CD4-positive, alpha-beta T cell (primary cell): ENCODE data around the gene PCED1B. TPM values are rescaled to one million over a fixed set of nuclear protein-coding genes. Genes with fewer than 3 reads are reported as not detected.

Experiments used
- ATAC-seq: fragments of 200-7000 bp; cut with Tn5 transposase; one replicate; pipeline ENCODE4 v1.10.0; 2022; ENCODE audit warnings: mild to moderate bottlenecking; ENCODE audit not compliant: poor library complexity
- CTCF ChIA-PET: fragments of 350-600 bp; sonication (Branson Sonifier 250); formaldehyde crosslinking; loops from one replicate; lab custom pipeline; 2021; ENCODE audit warnings: antibody characterized with exemption, inconsistent platforms; lab: Charles Lee
- POLR2A ChIA-PET: fragments of 350-600 bp; sonication (Branson Sonifier 250); formaldehyde crosslinking; loops from one replicate; lab custom pipeline; 2021; ENCODE audit warnings: antibody characterized with exemption, inconsistent platforms; lab: Charles Lee
- DNase-seq, 14 experiments: peaks; one replicate each; pipeline ENCODE4 v3.0.0-alpha.2; 2013 to 2020; ENCODE audit warnings: mixed read lengths in 2 of 14
- H3K27ac ChIP-seq, 2 donors: one replicate each; pipeline versions ENCODE4 v1.5.1 to v1.7.0; 2013; ENCODE audit warnings: low read length in 2 of 2, low read depth in 1 of 2, mild to moderate bottlenecking in 1 of 2
- H3K27me3 ChIP-seq, 2 experiments: 1 replicate in 1 of 2; 2 replicates in 1 of 2; pipeline versions ENCODE4 v1.6.1 to v1.7.0; 2013; ENCODE audit warnings: low read length in 2 of 2, control low read depth in 1 of 2, mild to moderate bottlenecking in 1 of 2, moderate library complexity in 1 of 2; ENCODE audit not compliant: insufficient read depth in 2 of 2, control insufficient read depth in 1 of 2
- H3K36me3 ChIP-seq: one replicate; pipeline ENCODE4 v1.6.1; 2013; ENCODE audit warnings: low read length, control low read depth; ENCODE audit not compliant: insufficient read depth
- H3K4me1 ChIP-seq: one replicate; pipeline ENCODE4 v1.6.1; 2013; ENCODE audit warnings: low read length, control low read depth; ENCODE audit not compliant: insufficient read depth
- H3K4me3 ChIP-seq: one replicate; pipeline ENCODE4 v1.5.1; 2013; ENCODE audit warnings: mild to moderate bottlenecking, low read length, moderate library complexity
- H3K9me3 ChIP-seq, 2 experiments: 1 replicate in 1 of 2; 2 replicates in 1 of 2; pipeline versions ENCODE4 v1.6.1 to v1.7.0; 2013; ENCODE audit warnings: low read length in 2 of 2, mild to moderate bottlenecking in 2 of 2, control low read depth in 1 of 2, moderate library complexity in 1 of 2; ENCODE audit not compliant: control insufficient read depth in 1 of 2, insufficient read depth in 1 of 2
- H3K27ac Mint-ChIP-seq: one replicate; pipeline ENCODE4 v1.8.0; 2020; ENCODE audit warnings: mixed read lengths
- H3K27me3 Mint-ChIP-seq: one replicate; pipeline ENCODE4 v1.8.0; 2021; ENCODE audit warnings: mixed read lengths
- H3K36me3 Mint-ChIP-seq: one replicate; pipeline ENCODE4 v1.8.0; 2021; ENCODE audit warnings: low read depth, mixed read lengths
- H3K4me1 Mint-ChIP-seq: one replicate; pipeline ENCODE4 v1.8.0; 2021; ENCODE audit warnings: low read depth, mixed read lengths
- H3K4me3 Mint-ChIP-seq: one replicate; pipeline ENCODE4 v1.8.0; 2020; ENCODE audit warnings: mild to moderate bottlenecking, mixed read lengths
- H3K9me3 Mint-ChIP-seq: one replicate; pipeline ENCODE4 v1.8.0; 2020; ENCODE audit warnings: mixed read lengths
- CTCF ChIP-seq: fragments of 200-600 bp; IDR thresholded peaks from one replicate; pipeline ENCODE4 v1.8.0; 2022; ENCODE audit warnings: antibody characterized with exemption, mild to moderate bottlenecking
- intact Hi-C, 2 experiments: fragments of 100-400 bp; cut with DNase I in 1 of 2; cut with micrococcal nuclease in 1 of 2; formaldehyde crosslinking; loops; one replicate each; pipeline versions ENCODE4 v1.15.1 to v1.9.0; 2023 to 2025; cut with DNase I, micrococcal nuclease
- total RNA-seq, 174 experiments: library from RNA in 2 of 174; stranded (reverse) in 2 of 174; gene quantifications; one replicate each; pipeline ENCODE4 v1.2.3 and lab custom pipeline; 2021 to 2026

PCED1B gene
- total RNA-seq, 2 experiments from 2014 or later = 18.7 to 20.0 TPM

DNA sequence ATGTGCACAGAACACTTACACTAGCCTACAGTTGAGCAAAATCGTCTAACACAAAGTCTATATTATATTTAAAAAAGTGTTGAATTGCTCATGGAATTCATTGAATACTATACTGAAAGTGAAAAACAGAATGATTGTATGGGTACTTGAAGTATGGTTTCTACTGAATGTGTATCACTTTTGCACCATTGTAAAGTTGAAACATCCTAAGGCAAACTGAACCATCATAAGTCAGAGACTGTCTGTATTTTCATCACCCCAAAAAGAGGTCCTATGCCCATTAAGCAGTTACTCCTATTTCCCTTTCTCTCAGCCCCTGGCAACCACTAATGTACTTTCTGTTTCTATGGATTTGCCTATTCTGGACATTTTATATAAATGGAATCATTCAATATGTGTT is 4.8 kb downstream of the PCED1B start:
- ChIA-PET CTCF (interaction anchor here (1.6 to 3.4 kb wide), 2 partner anchors 10 to 13 kb away, joined by 4 to 16 read pairs; no protein-coding TSS in a partner anchor), POLR2A (interaction anchor here (1.0 to 1.4 kb wide), 2 partner anchors 132 to 277 kb away, joined by 3 to 4 read pairs; no protein-coding TSS in a partner anchor)
- no peaks in the 10 kb centered on the region for H3K27me3 ChIP-seq
- H3K4me3 Mint-ChIP-seq = peak overlapping the region; percentile 68
- H3K27me3 Mint-ChIP-seq = no peaks in the 10 kb centered on the region
- intact Hi-C loops = loop anchor here (5.0 kb wide), 3 partner anchors 108 to 313 kb away; no protein-coding TSS in a partner anchor
- H3K9me3 Mint-ChIP-seq = no peaks in the 10 kb centered on the region
- peaks cover 79% of the 10 kb centered on the region for H3K4me1 Mint-ChIP-seq
- peak overlapping the region; percentile 98 for H3K27ac Mint-ChIP-seq
- ATAC-seq (no peak), DNase-seq (no peak)
- no peak overlapping the region for H3K4me3 ChIP-seq
- TF ChIP-seq CTCF = no peak
- peaks cover 27% of the 10 kb centered on the region for H3K4me1 ChIP-seq
- H3K36me3 ChIP-seq = no peaks in the 10 kb centered on the region
- peak overlapping the region in 1 of 2 donors; percentile 43 for H3K27ac ChIP-seq
- H3K36me3 Mint-ChIP-seq = peaks cover 12% of the 10 kb centered on the region
- no peaks in the 10 kb centered on the region for H3K9me3 ChIP-seq

DNA sequence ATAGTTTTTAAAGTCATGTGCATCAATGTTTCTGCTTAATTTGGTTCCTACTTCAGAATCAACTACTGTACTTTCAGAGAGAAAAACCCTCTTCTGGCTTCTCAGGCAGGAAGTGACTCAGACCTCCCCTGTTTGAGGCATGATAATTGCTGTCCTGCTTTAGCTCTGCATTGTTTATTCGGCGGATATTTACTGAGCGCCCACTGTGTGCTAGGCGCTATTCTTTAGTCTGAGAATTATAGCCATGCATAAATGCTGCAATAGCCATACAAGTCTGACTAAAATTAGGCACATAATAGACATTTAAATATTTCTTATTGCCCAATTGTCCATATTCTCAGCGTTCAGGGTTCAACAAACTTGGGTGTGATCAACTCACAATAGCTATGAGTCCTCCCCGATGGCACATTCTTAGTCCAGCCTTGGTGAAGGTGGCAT is 6.4 kb downstream of the PCED1B start:
- intact Hi-C loops = no loop called here
- Histone ChIP-seq H3K9me3 (peaks cover 0 to 4% of the 10 kb centered on the region in 2 experiments), H3K27me3 (no peaks in the 10 kb centered on the region), H3K4me3 (no peak overlapping the region), H3K27ac (no peak overlapping the region), H3K36me3 (no peaks in the 10 kb centered on the region), H3K4me1 (peaks cover 25% of the 10 kb centered on the region)
- DNase-seq = peak in 9 of 14 experiments; percentile 10 to 78 (median 38)
- no peak for TF ChIP-seq CTCF
- no peak overlapping the region for H3K4me3 Mint-ChIP-seq
- POLR2A ChIA-PET = interaction anchor here (0.6 to 1.6 kb wide), 8 partner anchors 9 to 1207 kb away, joined by 3 to 7 read pairs (median 4); no protein-coding TSS in a partner anchor
- peak; percentile 85 for ATAC-seq
- H3K4me1 Mint-ChIP-seq = peaks cover 69% of the 10 kb centered on the region
- CTCF ChIA-PET = interaction anchor here (0.7 to 1.3 kb wide), 4 partner anchors 10 to 312 kb away, joined by 3 to 6 read pairs (median 3); no protein-coding TSS in a partner anchor
- H3K27me3 Mint-ChIP-seq = no peaks in the 10 kb centered on the region
- H3K36me3 Mint-ChIP-seq = peaks cover 8% of the 10 kb centered on the region
- peak overlapping the region; percentile 98 for H3K27ac Mint-ChIP-seq
- H3K9me3 Mint-ChIP-seq = peaks cover 3% of the 10 kb centered on the region

DNA sequence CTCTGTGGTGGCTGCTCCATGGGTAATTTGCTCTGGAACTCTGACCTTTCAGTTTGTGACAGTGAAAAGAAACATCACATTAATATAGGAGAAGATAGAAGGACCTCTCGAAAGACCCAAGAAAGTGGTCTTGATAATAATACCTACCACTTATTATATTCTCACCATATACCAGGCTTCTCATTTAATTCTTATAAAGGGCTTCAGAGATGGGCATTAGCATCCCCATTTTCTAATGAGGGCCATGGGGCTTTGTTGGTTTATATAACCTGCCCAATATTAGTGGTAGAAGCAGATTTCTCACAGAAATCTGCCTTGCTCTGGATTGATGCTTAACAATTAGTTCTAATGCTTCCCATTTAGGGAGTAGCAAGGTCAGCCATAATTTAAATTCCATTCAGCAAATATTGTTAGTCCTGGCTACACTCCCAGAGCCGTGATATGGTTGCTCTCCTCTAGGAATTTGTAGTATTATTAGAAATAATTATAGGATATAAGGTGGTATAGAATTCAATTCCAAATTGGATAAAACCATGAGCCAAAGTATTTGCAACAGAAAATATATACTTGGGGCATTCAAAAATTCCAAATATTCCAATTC is 7.8 kb downstream of the PCED1B start:
- H3K27ac ChIP-seq = no peak overlapping the region
- Mint-ChIP-seq H3K27ac (peak overlapping the region; percentile 98), H3K36me3 (peaks cover 17% of the 10 kb centered on the region), H3K27me3 (no peaks in the 10 kb centered on the region), H3K4me1 (peaks cover 57% of the 10 kb centered on the region), H3K9me3 (peaks cover 7% of the 10 kb centered on the region), H3K4me3 (no peak overlapping the region)
- no peaks in the 10 kb centered on the region for H3K27me3 ChIP-seq
- ATAC-seq = no peak
- DNase-seq = no peak
- peaks cover 0 to 4% of the 10 kb centered on the region in 2 experiments for H3K9me3 ChIP-seq
- H3K36me3 ChIP-seq = no peaks in the 10 kb centered on the region
- POLR2A ChIA-PET = interaction anchor here (1.1 to 1.6 kb wide), 2 partner anchors 8 to 58 kb away, joined by 3 to 4 read pairs; partner anchors contain the start of genes AMIGO2 and PCED1B
- peaks cover 21% of the 10 kb centered on the region for H3K4me1 ChIP-seq
- no peak overlapping the region for H3K4me3 ChIP-seq
- CTCF ChIA-PET = no interaction called here
- no peak for TF ChIP-seq CTCF
- intact Hi-C loops = no loop called here
